GM12892 (cell line): ENCODE results near the gene ADAMTSL2.

Experiments used
- DNase-seq: peaks from one replicate; pipeline ENCODE4 v3.0.0; 2011; ENCODE audit not compliant: insufficient read length
- FAIRE-seq: peaks from 2 replicates; lab custom pipeline; 2011; peaks lifted over from hg19 to GRCh38; lab: Jason Lieb, UNC
- POLR2A ChIP-seq: IDR thresholded peaks from 2 replicates; pipeline ENCODE4 v1.6.1; 2011; ENCODE audit warnings: low read depth, low read length, control low read depth
- POLR2AphosphoS5 ChIP-seq: IDR thresholded peaks from 2 replicates; pipeline ENCODE4 v1.6.1; 2011; ENCODE audit warnings: low read depth, low read length, control low read depth
- TAF1 ChIP-seq: IDR thresholded peaks from 2 replicates; pipeline ENCODE4 v1.6.1; 2011; ENCODE audit warnings: low read depth, mild to moderate bottlenecking, control low read depth, low read length, borderline replicate concordance

The ADAMTSL2 gene

GRCh38 chr9:133514460-133515239, 19.9 kb upstream of the ADAMTSL2 start:
- FAIRE-seq, result no peak
- no peak for DNase-seq
- TF ChIP-seq TAF1, result no peak
- no peak for TF ChIP-seq POLR2A

- no peak for TF ChIP-seq POLR2AphosphoS5
- no peak for TF ChIP-seq TAF1
- TF ChIP-seq POLR2A, result no peak
- FAIRE-seq (no peak), DNase-seq (no peak)
Measured at GRCh38 chr9:133515240-133515610, 19.3 kb upstream of the ADAMTSL2 start.

GRCh38 chr9:133515615-133516255, 18.8 kb upstream of the ADAMTSL2 start:
- DNase-seq (no peak), FAIRE-seq (no peak)
- TF ChIP-seq POLR2AphosphoS5, result no peak
- TF ChIP-seq TAF1, result no peak
- TF ChIP-seq POLR2A, result no peak

GRCh38 chr9:133516256-133516960, 18.1 kb upstream of the ADAMTSL2 start:
- no peak for TF ChIP-seq POLR2A
- TF ChIP-seq POLR2AphosphoS5, result no peak
- no peak for TF ChIP-seq TAF1
- no peak for FAIRE-seq
- DNase-seq, result no peak

- FAIRE-seq (no peak), DNase-seq (no peak)
- TF ChIP-seq TAF1 (no peak), POLR2AphosphoS5 (no peak), POLR2A (no peak)
Measured at GRCh38 chr9:133516961-133517350, 17.5 kb upstream of the ADAMTSL2 start.

GRCh38 chr9:133517711-133518110, 16.8 kb upstream of the ADAMTSL2 start:
- FAIRE-seq, result no peak
- no peak for TF ChIP-seq POLR2A
- no peak for TF ChIP-seq POLR2AphosphoS5
- no peak for TF ChIP-seq TAF1
- no peak for DNase-seq

- no peak for DNase-seq
- no peak for TF ChIP-seq TAF1
- no peak for TF ChIP-seq POLR2A
- TF ChIP-seq POLR2AphosphoS5, result no peak
- no peak for FAIRE-seq
Measured at GRCh38 chr9:133518200-133518599, 16.3 kb upstream of the ADAMTSL2 start.

GRCh38 chr9:133518706-133519449, 15.6 kb upstream of the ADAMTSL2 start:
- FAIRE-seq (no peak), DNase-seq (no peak)
- TF ChIP-seq POLR2AphosphoS5 (no peak), POLR2A (no peak), TAF1 (no peak)

- no peak for FAIRE-seq
- TF ChIP-seq POLR2AphosphoS5 (no peak), TAF1 (no peak), POLR2A (no peak)
Measured at GRCh38 chr9:133519693-133520092, 14.8 kb upstream of the ADAMTSL2 start.

GRCh38 chr9:133520121-133520835, 14.2 kb upstream of the ADAMTSL2 start:
- DNase-seq, result no peak
- no peak for FAIRE-seq
- TF ChIP-seq POLR2A (no peak), POLR2AphosphoS5 (no peak), TAF1 (no peak)

More at GRCh38 chr9:133519693-133520092, 14.8 kb upstream of the ADAMTSL2 start:
- no peak for DNase-seq
